Medulla oblongata (tissue), 1 donor: Measurements from ENCODE around the gene ZNF274.
A peak's percentile ranks its signal among the peaks of the same experiment; 100 is the strongest.
"Not testable (repeated sequence)": the region's sequence is repeated elsewhere in the genome, so short reads cannot be mapped to it uniquely, and the experiment has no call there.

Experiments used
- DNase-seq: peaks from one replicate; pipeline ENCODE4 v3.0.0-alpha.2; 2015; ENCODE audit errors: extremely low spot score

ZNF274 gene

GRCh38 chr19:58182989-58183816 lies at the start of gene ZNF274:
Gene ZNF274, plus strand, starts transcription at chr19:58183061. Its CDS starts 905 bp downstream, at chr19:58183966.
- peak; percentile 90 for DNase-seq

GRCh38 chr19:58134244-58134643 lies 48.6 kb upstream of the ZNF274 start:
- no peak for DNase-seq

GRCh38 chr19:58145849-58146248 lies 37.0 kb upstream of the ZNF274 start:
- DNase-seq, result no peak

GRCh38 chr19:58147475-58147874 lies 35.4 kb upstream of the ZNF274 start:
- DNase-seq, result not testable (repeated sequence)

- DNase-seq, result peak; percentile 80
Observed at GRCh38 chr19:58150328-58150921, 32.4 kb upstream of the ZNF274 start, which contains the start of gene ZNF329. Gene ZNF329, minus strand, starts transcription at chr19:58150789. Its CDS starts 21,286 bp downstream, at chr19:58129503.

GRCh38 chr19:58153386-58153785 lies 29.5 kb upstream of the ZNF274 start:
- no peak for DNase-seq

- peak; percentile 18 for DNase-seq
Observed at GRCh38 chr19:58154287-58154678, 28.6 kb upstream of the ZNF274 start.

GRCh38 chr19:58154679-58155648 lies 27.9 kb upstream of the ZNF274 start:
- DNase-seq, result peak; percentile 95

GRCh38 chr19:58157045-58157728 lies 25.7 kb upstream of the ZNF274 start:
- DNase-seq, result no peak

GRCh38 chr19:58166268-58166667 lies 16.6 kb upstream of the ZNF274 start:
- DNase-seq, result no peak

- DNase-seq, result no peak
Observed at GRCh38 chr19:58166708-58167280, 16.1 kb upstream of the ZNF274 start.

- DNase-seq, result no peak
Observed at GRCh38 chr19:58170860-58171259, 12.0 kb upstream of the ZNF274 start.

- DNase-seq, result no peak
Observed at GRCh38 chr19:58181902-58182576, 822 bp upstream of the ZNF274 start.

GRCh38 chr19:58182577-58182988 lies 278 bp upstream of the ZNF274 start:
- DNase-seq, result peak; percentile 84

- DNase-seq, result no peak
Observed at GRCh38 chr19:58183817-58184215, 955 bp downstream of the ZNF274 start.

GRCh38 chr19:58196901-58197616 lies 14.2 kb downstream of the ZNF274 start:
- no peak for DNase-seq

GRCh38 chr19:58203814-58204475 lies 21.1 kb downstream of the ZNF274 start:
- no peak for DNase-seq

- DNase-seq, result no peak
Observed at GRCh38 chr19:58204566-58204965, 21.7 kb downstream of the ZNF274 start.

GRCh38 chr19:58209577-58209976 lies 26.7 kb downstream of the ZNF274 start:
- no peak for DNase-seq
